ENCODE data around the gene ROR1.

The ROR1 gene

GRCh38 chr1:63757334-63757733 is 16.5 kb upstream of the ROR1 start:
- no peak for TF ChIP-seq CTCF (IDR thresholded peaks at IDR 0.05; ENCODE audit: low read depth, low read length)
- no peak for DNase-seq (ENCODE audit: low read depth in 2 of 2)
- no peak overlapping the region for H3K4me3 ChIP-seq (replicated peaks in 1 of 2; ENCODE audit: low read depth in 2 of 2, low read length in 2 of 2)

GRCh38 chr1:63758791-63759190 is 15.0 kb upstream of the ROR1 start:
- no peak for DNase-seq (ENCODE audit: low read depth in 2 of 2)
- TF ChIP-seq CTCF (IDR thresholded peaks at IDR 0.05; ENCODE audit: low read depth, low read length), result no peak
- H3K4me3 ChIP-seq (replicated peaks in 1 of 2; ENCODE audit: low read depth in 2 of 2, low read length in 2 of 2), result no peak overlapping the region

GRCh38 chr1:63759778-63760177 is 14.0 kb upstream of the ROR1 start:
- no peak for DNase-seq (ENCODE audit: low read depth in 2 of 2)
- no peak for TF ChIP-seq CTCF (IDR thresholded peaks at IDR 0.05; ENCODE audit: low read depth, low read length)

GRCh38 chr1:63770381-63770780 is 3.4 kb upstream of the ROR1 start:
- TF ChIP-seq CTCF (IDR thresholded peaks at IDR 0.05; ENCODE audit: low read depth, low read length), result no peak
- no peak overlapping the region for H3K4me3 ChIP-seq (replicated peaks in 1 of 2; ENCODE audit: low read depth in 2 of 2, low read length in 2 of 2)
- no peak for DNase-seq (ENCODE audit: low read depth in 2 of 2)

More at GRCh38 chr1:63759778-63760177, 14.0 kb upstream of the ROR1 start:
- H3K4me3 ChIP-seq (replicated peaks in 1 of 2; ENCODE audit: low read depth in 2 of 2, low read length in 2 of 2), result no peak overlapping the region

- no peak for TF ChIP-seq CTCF (IDR thresholded peaks at IDR 0.05; ENCODE audit: low read depth, low read length)
- no peak overlapping the region for H3K4me3 ChIP-seq (replicated peaks in 1 of 2; ENCODE audit: low read depth in 2 of 2, low read length in 2 of 2)
- no peak for DNase-seq (ENCODE audit: low read depth in 2 of 2)
Observed at GRCh38 chr1:63772201-63772600, 1.6 kb upstream of the ROR1 start.

- TF ChIP-seq CTCF (IDR thresholded peaks at IDR 0.05; ENCODE audit: low read depth, low read length), result no peak
- H3K4me3 ChIP-seq (replicated peaks in 1 of 2; ENCODE audit: low read depth in 2 of 2, low read length in 2 of 2), result no peak overlapping the region
- no peak for DNase-seq (ENCODE audit: low read depth in 2 of 2)
Observed at GRCh38 chr1:63772876-63773275, 941 bp upstream of the ROR1 start.

- TF ChIP-seq CTCF (IDR thresholded peaks at IDR 0.05; ENCODE audit: low read depth, low read length), result no peak
- H3K4me3 ChIP-seq (replicated peaks in 1 of 2; ENCODE audit: low read depth in 2 of 2, low read length in 2 of 2), result peak overlapping the region; percentile 70 to 80
- DNase-seq (ENCODE audit: low read depth in 2 of 2), result no peak
Observed at GRCh38 chr1:63773496-63773814, 362 bp upstream of the ROR1 start.
